Daoy (cell line): ENCODE data around the gene PIP5K1B. TPM values are rescaled to one million over a fixed set of nuclear protein-coding genes. Genes with fewer than 3 reads are reported as not detected.

Experiments used
- DNase-seq: peaks from one replicate; pipeline ENCODE4 v3.0.0-alpha.2; 2015; ENCODE audit warnings: low read depth
- total RNA-seq: library from RNA; depleted of rRNA; stranded (reverse); fragments of >200 nt; shearing (Covaris generic); gene quantifications from 2 replicates; pipeline ENCODE4 v1.2.3, GENCODE V29; 2014

The PIP5K1B gene
- total RNA-seq, 1 experiment from 2014 or later = 0.57 TPM

- no peak for DNase-seq
Measured at GRCh38 chr9:68951879-68952659, 247.0 kb downstream of the PIP5K1B start.

GRCh38 chr9:68953771-68954170 is 248.7 kb downstream of the PIP5K1B start:
- DNase-seq = no peak

GRCh38 chr9:68955330-68955729 is 250.3 kb downstream of the PIP5K1B start:
- DNase-seq = no peak

DNA sequence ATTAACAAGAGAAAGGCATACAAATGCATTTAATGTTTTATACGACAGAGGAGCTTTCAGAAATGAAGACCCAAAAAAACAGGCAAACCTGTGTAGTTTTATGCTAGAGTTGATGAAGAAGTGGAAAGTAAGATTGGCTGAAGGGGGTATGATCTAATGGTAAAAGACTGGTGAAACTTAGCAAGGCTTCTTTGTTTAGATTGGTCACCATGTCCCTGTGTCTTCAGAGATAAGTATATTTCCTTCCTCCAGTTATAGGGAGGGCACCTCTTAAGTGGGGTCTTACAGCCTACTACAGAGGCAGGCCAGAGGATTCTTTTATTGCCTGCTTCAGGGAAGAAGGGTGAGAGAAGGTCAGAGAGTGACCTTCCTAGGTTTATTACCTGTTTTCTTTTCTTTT is 252.4 kb downstream of the PIP5K1B start:
- DNase-seq = no peak

DNA sequence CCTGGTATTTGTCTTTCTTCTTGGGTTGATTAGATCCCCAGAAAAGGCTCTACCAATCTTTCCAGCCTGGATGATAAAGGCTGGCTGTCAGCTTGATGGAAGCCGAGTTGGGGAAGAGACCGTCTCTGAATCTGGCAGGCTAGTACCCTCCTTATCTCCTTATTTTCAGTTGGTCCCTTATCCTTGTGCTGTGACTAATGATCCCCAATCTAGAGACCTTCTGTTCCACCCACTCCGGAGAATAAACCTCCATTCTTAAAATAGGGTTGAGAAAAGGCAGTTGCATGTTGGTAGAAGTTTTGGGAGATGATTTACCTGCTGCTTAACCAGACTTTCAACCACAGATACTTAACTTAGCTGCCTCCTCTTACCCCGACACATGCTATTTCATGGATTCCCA is 256.5 kb downstream of the PIP5K1B start:
- no peak for DNase-seq

DNA sequence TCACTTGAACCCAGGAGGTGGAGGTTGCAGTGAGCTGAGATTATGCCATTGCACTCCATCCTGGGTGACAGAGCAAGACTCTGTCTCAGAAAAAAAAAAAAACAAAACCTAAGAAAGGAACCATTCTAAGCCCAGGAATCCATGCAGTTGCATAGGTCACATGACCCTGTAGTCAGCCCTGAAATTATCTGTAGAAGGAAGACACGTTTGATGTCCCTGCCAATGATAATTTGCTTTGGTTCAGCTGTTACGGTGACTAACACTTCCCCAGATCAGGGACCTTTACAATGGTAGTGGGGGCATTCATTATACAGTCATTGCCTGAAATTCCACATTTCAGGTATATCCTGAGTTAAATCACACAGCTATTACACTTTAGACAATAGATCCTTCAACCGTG is 258.4 kb downstream of the PIP5K1B start:
- DNase-seq = no peak

- DNase-seq = no peak
Measured at GRCh38 chr9:68964102-68964541, 259.1 kb downstream of the PIP5K1B start.

GRCh38 chr9:68964765-68965164 is 259.7 kb downstream of the PIP5K1B start:
- DNase-seq = no peak

- DNase-seq = no peak
Measured at GRCh38 chr9:68966496-68966944, 261.5 kb downstream of the PIP5K1B start.

- DNase-seq = no peak
Measured at GRCh38 chr9:68967800-68968199, 262.8 kb downstream of the PIP5K1B start.

DNA sequence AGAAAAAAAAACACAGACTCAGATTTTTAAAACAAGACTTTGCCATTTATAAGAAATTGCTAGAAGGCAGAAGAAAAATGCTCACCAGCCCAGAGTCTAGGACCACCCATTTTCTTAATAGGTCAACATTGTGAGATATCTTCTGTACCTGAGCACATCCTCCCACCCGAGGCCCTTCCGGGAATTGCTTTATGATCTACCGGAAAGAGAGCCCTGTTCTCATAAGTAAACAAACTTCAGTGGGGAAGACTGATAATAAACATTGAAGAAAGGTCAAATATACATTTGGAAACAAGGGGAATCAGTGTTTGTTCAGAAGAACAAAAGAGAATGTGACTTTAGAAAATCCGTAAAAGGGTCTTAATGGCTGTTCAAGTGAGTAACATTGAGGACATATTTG is 264.5 kb downstream of the PIP5K1B start:
- DNase-seq = no peak

- DNase-seq = no peak
Measured at GRCh38 chr9:68970151-68970550, 265.1 kb downstream of the PIP5K1B start.

DNA sequence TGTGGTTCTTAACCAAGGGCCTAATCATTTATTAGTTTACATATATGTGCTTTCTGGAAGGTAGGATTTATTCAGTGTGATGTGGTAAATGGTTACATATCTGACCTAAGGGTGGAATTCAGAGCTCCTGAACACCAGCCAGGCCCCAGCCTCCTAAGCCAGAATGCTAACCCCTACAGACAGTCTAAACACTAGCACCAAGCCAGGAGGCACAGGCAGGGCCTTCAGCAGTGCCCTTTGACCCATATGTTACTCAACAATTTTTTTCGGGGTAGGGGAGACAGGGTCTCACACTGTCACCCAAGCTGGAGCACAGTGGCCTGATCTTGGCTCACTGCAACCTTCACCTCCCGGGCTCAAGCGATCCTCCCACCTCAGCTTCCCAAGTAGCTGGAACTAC is 268.6 kb downstream of the PIP5K1B start:
- no peak for DNase-seq

DNA sequence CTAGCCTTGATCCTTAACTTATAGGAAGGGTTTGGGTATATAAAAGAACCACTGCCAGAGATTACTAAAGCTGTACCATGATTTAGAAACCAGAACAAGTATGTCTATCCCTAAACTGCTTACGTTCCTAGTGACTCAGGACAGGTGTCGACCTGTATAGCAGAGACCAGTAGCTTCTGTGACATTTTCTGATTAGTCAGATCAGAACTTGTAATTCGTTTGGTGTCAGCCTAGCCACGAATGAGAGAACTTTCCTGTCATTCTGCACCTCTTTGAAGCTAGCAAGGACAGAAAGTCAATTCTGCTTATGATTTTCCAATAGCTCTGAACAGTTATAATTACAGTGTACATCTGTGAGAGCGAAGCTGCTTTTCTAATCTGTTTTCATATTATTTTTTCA is 269.4 kb downstream of the PIP5K1B start:
- no peak for DNase-seq

DNA sequence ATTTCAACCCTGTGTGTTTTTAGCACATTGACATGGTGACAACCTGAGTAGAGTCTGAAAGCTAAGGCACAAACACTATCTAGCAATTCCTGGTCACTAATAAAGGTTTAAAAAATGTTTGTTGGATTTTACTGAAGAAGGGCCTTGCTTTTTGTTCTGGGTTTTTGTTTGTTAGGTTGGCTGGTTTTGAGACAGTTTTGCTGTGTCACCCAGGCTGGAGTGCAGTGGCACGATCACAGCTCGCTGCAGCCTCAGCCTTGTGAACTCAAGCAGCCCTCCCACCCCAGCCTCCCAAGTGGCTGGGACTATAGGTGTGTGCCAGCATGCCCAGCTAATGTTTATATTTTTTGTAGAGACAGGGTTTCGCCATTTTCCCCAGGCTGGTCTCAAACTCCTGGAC is 269.9 kb downstream of the PIP5K1B start:
- DNase-seq = no peak

GRCh38 chr9:68975365-68976043 is 270.5 kb downstream of the PIP5K1B start:
- peak; percentile 37 for DNase-seq

GRCh38 chr9:68978066-68978465 is 273.0 kb downstream of the PIP5K1B start:
- DNase-seq = no peak

- DNase-seq = no peak
Measured at GRCh38 chr9:68978501-68978900, 273.5 kb downstream of the PIP5K1B start.

GRCh38 chr9:68979538-68980314 is 274.7 kb downstream of the PIP5K1B start:
- peak; percentile 9 for DNase-seq

DNA sequence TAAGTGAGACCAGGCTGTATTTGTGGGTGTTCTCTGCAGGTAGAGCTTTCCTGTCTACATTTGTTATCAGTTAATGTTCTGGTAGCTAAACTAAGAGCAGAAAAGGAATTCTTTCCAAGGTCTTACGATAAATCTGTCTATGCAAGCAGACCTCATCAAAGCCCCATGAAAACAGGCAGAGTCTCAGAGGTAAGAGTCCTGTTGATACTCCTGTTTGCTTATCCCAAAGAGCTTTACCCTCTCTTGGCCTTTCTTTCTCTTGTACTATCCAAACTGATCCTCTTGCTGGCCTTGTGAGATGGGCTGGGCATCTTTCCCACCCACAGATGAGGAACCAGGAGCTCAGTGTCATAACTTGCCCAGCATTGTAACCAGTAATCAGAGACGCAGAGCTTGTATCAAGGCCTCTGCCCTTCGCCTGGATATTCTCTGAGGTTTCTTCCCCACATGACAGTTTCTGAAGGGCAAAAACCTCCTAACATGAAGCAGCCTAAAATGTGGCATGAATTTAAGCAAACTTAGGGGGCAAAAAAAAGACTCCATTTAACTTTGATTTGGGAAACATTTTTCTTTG is 275.4 kb downstream of the PIP5K1B start:
- no peak for DNase-seq

- DNase-seq = peak; percentile 84
Measured at GRCh38 chr9:68981789-68982188, 276.7 kb downstream of the PIP5K1B start.

- no peak for DNase-seq
Measured at GRCh38 chr9:68983008-68983411, 278.0 kb downstream of the PIP5K1B start.
